CD4-positive, alpha-beta T cell treated with Interleukin-4 for 4 hours (primary cell): ENCODE data around the gene DSTYK.
A peak's percentile ranks its signal among the peaks of the same experiment; 100 is the strongest.
"Not testable (repeated sequence)": the region's sequence is repeated elsewhere in the genome, so short reads cannot be mapped to it uniquely, and the experiment has no call there.

Source experiments
- DNase-seq: peaks from one replicate; pipeline ENCODE4 v3.0.0-alpha.2; 2020

DSTYK gene

GRCh38 chr1:205239078-205239477 lies 27.6 kb upstream of the DSTYK start:
- no peak for DNase-seq

GRCh38 chr1:205237526-205238484 lies 26.3 kb upstream of the DSTYK start:
- no peak for DNase-seq

GRCh38 chr1:205236951-205237475 lies 25.5 kb upstream of the DSTYK start:
- DNase-seq: no peak

- DNase-seq: no peak
Observed at GRCh38 chr1:205236526-205236925, 25.0 kb upstream of the DSTYK start.

- no peak for DNase-seq
Observed at GRCh38 chr1:205235951-205236350, 24.4 kb upstream of the DSTYK start.

GRCh38 chr1:205233986-205234385 lies 22.5 kb upstream of the DSTYK start:
- not testable (repeated sequence) for DNase-seq

GRCh38 chr1:205232945-205233397 lies 21.5 kb upstream of the DSTYK start:
- no peak for DNase-seq

- no peak for DNase-seq
Observed at GRCh38 chr1:205232127-205232820, 20.8 kb upstream of the DSTYK start.

GRCh38 chr1:205230982-205231381 lies 19.5 kb upstream of the DSTYK start:
- DNase-seq: no peak

GRCh38 chr1:205229916-205230700 lies 18.6 kb upstream of the DSTYK start:
- DNase-seq: no peak

GRCh38 chr1:205229399-205229871 lies 17.9 kb upstream of the DSTYK start:
- DNase-seq: peak; percentile 74

- no peak for DNase-seq
Observed at GRCh38 chr1:205228093-205228521, 16.6 kb upstream of the DSTYK start.

GRCh38 chr1:205227584-205228013 lies 16.1 kb upstream of the DSTYK start, which contains the start of gene TMCC2:
Gene TMCC2, plus strand, starts transcription at chr1:205227946. Its CDS starts 619 bp downstream, at chr1:205228565.
- DNase-seq: peak; percentile 77

- DNase-seq: no peak
Observed at GRCh38 chr1:205226868-205227583, 15.5 kb upstream of the DSTYK start.

- no peak for DNase-seq
Observed at GRCh38 chr1:205225901-205226765, 14.6 kb upstream of the DSTYK start.

- DNase-seq: no peak
Observed at GRCh38 chr1:205224736-205225135, 13.2 kb upstream of the DSTYK start.

- no peak for DNase-seq
Observed at GRCh38 chr1:205220421-205220820, 8.9 kb upstream of the DSTYK start.

- no peak for DNase-seq
Observed at GRCh38 chr1:205217418-205217817, 5.9 kb upstream of the DSTYK start.

- no peak for DNase-seq
Observed at GRCh38 chr1:205216588-205216987, 5.1 kb upstream of the DSTYK start.

GRCh38 chr1:205214756-205215155 lies 3.3 kb upstream of the DSTYK start:
- DNase-seq: no peak
